Epidermal melanocyte (primary cell): ENCODE results near the gene CALHM2.
A peak's percentile ranks its signal among the peaks of the same experiment; 100 is the strongest.

Source experiments
- DNase-seq: peaks from one replicate; pipeline ENCODE4 v3.0.0; 2011; ENCODE audit warnings: low spot score; ENCODE audit not compliant: insufficient read length

CALHM2 gene

GRCh38 chr10:103451091-103451813 is 918 bp downstream of the CALHM2 start:
- DNase-seq = peak; percentile 85

GRCh38 chr10:103450201-103450695 is 1.9 kb downstream of the CALHM2 start:
- no peak for DNase-seq

GRCh38 chr10:103449208-103450144 is 2.7 kb downstream of the CALHM2 start:
- no peak for DNase-seq

- DNase-seq = no peak
Observed at GRCh38 chr10:103448746-103449145, 3.4 kb downstream of the CALHM2 start.

GRCh38 chr10:103447187-103447586 is 5.0 kb downstream of the CALHM2 start:
- no peak for DNase-seq

- no peak for DNase-seq
Observed at GRCh38 chr10:103445767-103446567, 6.2 kb downstream of the CALHM2 start.

- no peak for DNase-seq
Observed at GRCh38 chr10:103445366-103445765, 6.8 kb downstream of the CALHM2 start.

GRCh38 chr10:103444478-103444877 is 7.7 kb downstream of the CALHM2 start:
- no peak for DNase-seq

- DNase-seq = no peak
Observed at GRCh38 chr10:103443475-103444185, 8.5 kb downstream of the CALHM2 start.

- DNase-seq = no peak
Observed at GRCh38 chr10:103442031-103442461, 10.1 kb downstream of the CALHM2 start.

- no peak for DNase-seq
Observed at GRCh38 chr10:103441611-103442010, 10.6 kb downstream of the CALHM2 start.

- no peak for DNase-seq
Observed at GRCh38 chr10:103441206-103441605, 11.0 kb downstream of the CALHM2 start.

GRCh38 chr10:103440416-103440815 is 11.8 kb downstream of the CALHM2 start:
- no peak for DNase-seq

- no peak for DNase-seq
Observed at GRCh38 chr10:103439776-103440175, 12.4 kb downstream of the CALHM2 start.

GRCh38 chr10:103433858-103434257 is 18.3 kb downstream of the CALHM2 start:
- no peak for DNase-seq

- no peak for DNase-seq
Observed at GRCh38 chr10:103431902-103432301, 20.3 kb downstream of the CALHM2 start.

GRCh38 chr10:103429647-103430046 is 22.5 kb downstream of the CALHM2 start:
- no peak for DNase-seq

GRCh38 chr10:103428989-103429643 is 23.1 kb downstream of the CALHM2 start:
- DNase-seq = no peak

- DNase-seq = no peak
Observed at GRCh38 chr10:103427866-103428265, 24.3 kb downstream of the CALHM2 start.

- no peak for DNase-seq
Observed at GRCh38 chr10:103423748-103424147, 28.4 kb downstream of the CALHM2 start.
